ENCODE data around the gene USP5.

DNA sequence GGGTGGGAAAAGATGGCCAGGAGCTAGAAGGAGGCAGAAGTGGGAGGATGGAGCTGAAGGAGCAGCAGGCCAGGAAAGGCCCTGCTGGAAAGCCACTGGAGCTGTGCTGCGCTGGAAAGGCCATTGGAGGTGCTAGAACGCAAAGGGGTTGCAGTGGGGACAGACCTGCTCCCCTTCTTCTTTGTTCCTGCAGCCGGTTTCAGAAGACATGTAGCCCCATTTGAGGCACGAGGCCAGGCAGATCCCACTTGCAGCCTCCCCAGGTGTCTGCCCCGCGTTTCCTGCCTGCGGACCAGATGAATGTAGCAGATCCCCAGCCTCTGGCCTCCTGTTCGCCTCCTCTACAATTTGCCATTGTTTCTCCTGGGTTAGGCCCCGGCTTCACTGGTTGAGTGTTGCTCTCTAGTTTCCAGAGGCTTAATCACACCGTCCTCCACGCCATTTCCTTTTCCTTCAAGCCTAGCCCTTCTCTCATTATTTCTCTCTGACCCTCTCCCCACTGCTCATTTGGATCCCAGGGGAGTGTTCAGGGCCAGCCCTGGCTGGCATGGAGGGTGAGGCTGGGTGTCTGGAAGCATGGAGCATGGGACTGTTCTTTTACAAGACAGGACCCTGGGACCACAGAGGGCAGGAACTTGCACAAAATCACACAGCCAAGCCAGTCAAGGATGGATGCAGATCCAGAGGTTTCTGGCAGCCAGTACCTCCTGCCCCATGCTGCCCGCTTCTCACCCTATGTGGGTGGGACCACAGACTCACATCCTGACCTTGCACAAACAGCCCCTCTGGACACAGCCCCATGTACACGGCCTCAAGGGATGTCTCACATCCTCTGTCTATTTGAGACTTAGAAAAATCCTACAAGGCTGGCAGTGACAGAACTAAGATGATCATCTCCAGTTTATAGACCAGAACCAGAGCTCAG is 32.6 kb upstream of the USP5 start:
- no peak for TF ChIP-seq YY1 (IDR thresholded peaks at IDR 0.05; ENCODE audit: low read depth, low read length)
- TF ChIP-seq CTCF (IDR thresholded peaks at IDR 0.05; ENCODE audit: control extremely low read depth in 1 of 3, insufficient read depth in 1 of 3, low read depth in 1 of 3, low read length in 3 of 3): peak in 1 of 3 experiments; percentile 30; a peak in 1 of 4 replicates
- no peak for TF ChIP-seq TAF1 (IDR thresholded peaks at IDR 0.05; ENCODE audit: low read depth, low read length)
- TF ChIP-seq CREB1 (IDR thresholded peaks at IDR 0.05): no peak
- TF ChIP-seq CTBP2 (IDR thresholded peaks at IDR 0.05; ENCODE audit: borderline replicate concordance, insufficient read depth, insufficient read length, low read length): no peak
- TF ChIP-seq SUZ12 (IDR thresholded peaks at IDR 0.05; ENCODE audit: low read length): no peak

Data from H1 (cell line).